Upper lobe of left lung (tissue), 4 donors: ENCODE data around the gene HSPB1.

Experiments used
- CTCF ChIP-seq, 6 experiments: fragments of 450-650 bp in 4 of 6; fragments of 200-600 bp in 2 of 6; sonication (generic) in 2 of 6; IDR thresholded peaks; one replicate each; pipeline ENCODE4 v1.5.1; 2016 to 2019; ENCODE audit warnings: antibody characterized with exemption in 6 of 6
- EP300 ChIP-seq, 4 donors: sonication (generic); formaldehyde crosslinking; IDR thresholded peaks; one replicate each; pipeline ENCODE4 v1.5.1; 2017; ENCODE audit warnings: antibody characterized with exemption in 4 of 4, control low read depth in 2 of 4
- POLR2A ChIP-seq, 4 donors: fragments of 450-650 bp; IDR thresholded peaks; one replicate each; pipeline ENCODE4 v1.5.1; 2016 to 2017; ENCODE audit warnings: antibody characterized with exemption in 4 of 4, mild to moderate bottlenecking in 2 of 4
- POLR2AphosphoS5 ChIP-seq, 2 donors: sonication (generic); formaldehyde crosslinking; IDR thresholded peaks; one replicate each; pipeline ENCODE4 v1.5.1; 2017; ENCODE audit warnings: antibody characterized with exemption in 2 of 2

- no peak for TF ChIP-seq CTCF (IDR thresholded peaks at IDR 0.05)
- TF ChIP-seq POLR2AphosphoS5 (IDR thresholded peaks at IDR 0.05) = no peak
- no peak for TF ChIP-seq EP300 (IDR thresholded peaks at IDR 0.05)
- no peak for TF ChIP-seq POLR2A (IDR thresholded peaks at IDR 0.05)
Measured at GRCh38 chr7:76281706-76282343, 20.6 kb upstream of the HSPB1 start.
